Measurements from ENCODE around the gene EPHB2. TPM values are rescaled to one million over a fixed set of nuclear protein-coding genes. Genes with fewer than 3 reads are reported as not detected.
"Not testable (repeated sequence)": the region's sequence is repeated elsewhere in the genome, so short reads cannot be mapped to it uniquely, and the experiment has no call there.

EPHB2 gene
- total RNA-seq, 1 donor from 2014 or later: 14.6 TPM

GRCh38 chr1:22836850-22837249 lies 126.2 kb downstream of the EPHB2 start:
- no peak for DNase-seq (ENCODE audit: low spot score)

DNA sequence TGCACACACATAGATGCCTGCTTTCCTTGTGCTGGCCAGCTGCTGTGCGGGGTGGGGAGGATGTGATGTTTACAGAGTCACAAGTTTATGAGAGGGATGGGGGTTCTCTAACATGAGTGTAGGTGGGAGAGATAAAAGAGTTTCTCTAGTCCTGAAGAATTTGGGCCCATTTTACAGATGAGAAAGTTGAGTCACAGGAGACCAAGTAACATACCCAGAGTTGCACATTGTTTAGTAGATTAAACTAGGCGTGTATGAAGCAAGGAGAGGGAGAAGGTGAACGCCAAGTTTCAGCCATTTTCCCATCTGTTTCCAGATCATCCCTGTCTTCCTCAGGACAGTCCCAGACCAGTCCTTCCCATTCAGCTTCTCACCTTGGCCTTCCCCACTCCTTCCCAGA lies 126.7 kb downstream of the EPHB2 start:
- no peak for DNase-seq (ENCODE audit: low spot score)

DNA sequence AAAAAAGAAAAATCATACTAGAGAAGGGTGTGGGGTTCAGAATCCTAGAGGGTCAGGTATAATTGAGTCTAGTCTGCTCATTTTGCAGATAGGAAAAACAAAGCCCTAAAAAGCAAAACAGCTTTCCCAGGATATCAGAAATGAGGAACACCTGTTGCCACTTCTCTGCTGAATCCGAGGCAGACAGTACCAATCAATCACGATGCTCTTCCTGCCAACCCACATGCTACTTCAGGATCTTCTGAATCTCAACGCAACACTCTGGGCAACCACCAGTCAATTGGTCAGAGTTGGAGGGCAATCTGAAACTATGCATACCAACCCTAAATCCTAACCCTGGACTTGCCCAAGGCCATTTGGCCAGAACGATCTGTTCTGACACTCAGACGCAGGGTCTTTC lies 128.3 kb downstream of the EPHB2 start:
- no peak for DNase-seq (ENCODE audit: low spot score)

DNA sequence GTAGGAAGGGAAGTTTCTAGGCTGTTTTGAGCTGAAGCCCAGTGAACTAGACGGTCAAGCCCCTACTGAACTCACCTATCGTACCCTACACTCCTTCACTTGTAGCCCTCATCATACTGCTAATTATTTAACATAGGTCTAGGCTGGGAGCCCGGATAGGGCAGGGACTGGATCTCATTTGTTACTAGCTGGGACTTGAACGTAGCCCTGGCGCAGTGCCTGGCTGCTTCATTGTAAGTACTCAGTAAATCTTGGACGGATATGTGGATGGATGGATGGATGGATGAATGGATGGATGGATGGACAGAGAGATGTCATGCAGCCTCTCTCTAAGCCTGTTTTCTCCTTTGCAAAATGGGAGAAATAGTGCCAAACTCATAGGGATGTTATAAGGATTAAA lies 129.2 kb downstream of the EPHB2 start:
- no peak for DNase-seq (ENCODE audit: low spot score)

- no peak for DNase-seq (ENCODE audit: low spot score)
Observed at GRCh38 chr1:22841142-22841541, 130.5 kb downstream of the EPHB2 start.

- no peak for DNase-seq (ENCODE audit: low spot score)
Observed at GRCh38 chr1:22841860-22842281, 131.2 kb downstream of the EPHB2 start.

GRCh38 chr1:22843441-22844183 lies 133.0 kb downstream of the EPHB2 start:
- DNase-seq (ENCODE audit: low spot score): not testable (repeated sequence)

DNA sequence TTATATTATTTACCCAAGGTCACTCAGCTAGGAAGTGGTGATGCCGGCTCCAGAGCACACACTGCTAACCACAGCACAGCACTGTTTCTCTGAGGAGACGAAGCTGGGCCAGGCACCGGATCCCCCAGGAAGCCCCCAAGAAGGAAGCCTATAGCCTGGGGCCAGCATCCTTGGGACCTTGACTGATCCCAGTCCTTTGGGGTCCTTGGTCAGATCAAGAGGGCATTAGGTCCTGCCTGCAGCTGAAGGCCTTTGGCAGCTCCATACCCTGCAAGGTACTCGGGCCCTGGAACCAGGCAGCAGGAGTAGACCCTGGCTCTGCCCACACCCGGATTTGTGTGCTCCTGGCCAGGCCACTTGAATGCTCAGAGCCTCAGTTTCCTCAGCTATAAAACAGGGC lies 134.0 kb downstream of the EPHB2 start:
- no peak for DNase-seq (ENCODE audit: low spot score)

DNA sequence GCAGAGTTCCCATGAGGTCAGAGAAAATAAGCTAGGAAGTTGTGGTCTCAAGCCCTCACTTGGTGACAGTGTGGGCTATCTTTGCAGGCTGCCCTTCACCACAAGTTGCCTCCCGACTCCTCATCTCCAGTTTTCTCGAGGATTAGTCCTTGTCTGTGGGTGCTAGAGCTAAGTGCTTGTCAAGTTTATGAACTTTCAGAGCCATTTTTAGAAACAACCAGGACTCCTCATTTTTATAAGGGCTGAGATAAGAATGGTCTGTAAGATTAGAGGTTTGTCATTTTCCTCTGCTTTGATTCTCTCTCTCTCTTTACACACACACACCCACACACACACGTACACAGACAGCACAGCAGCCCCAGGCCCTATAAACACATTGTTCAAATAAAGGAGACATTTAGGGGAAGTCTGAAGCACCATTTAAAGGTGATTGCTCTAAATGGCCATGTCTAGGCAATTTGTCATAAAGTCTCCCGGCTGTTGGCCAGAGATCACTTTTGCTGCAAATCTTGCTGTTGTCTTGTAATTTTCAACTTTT lies 134.8 kb downstream of the EPHB2 start:
- DNase-seq (ENCODE audit: low spot score): no peak

DNA sequence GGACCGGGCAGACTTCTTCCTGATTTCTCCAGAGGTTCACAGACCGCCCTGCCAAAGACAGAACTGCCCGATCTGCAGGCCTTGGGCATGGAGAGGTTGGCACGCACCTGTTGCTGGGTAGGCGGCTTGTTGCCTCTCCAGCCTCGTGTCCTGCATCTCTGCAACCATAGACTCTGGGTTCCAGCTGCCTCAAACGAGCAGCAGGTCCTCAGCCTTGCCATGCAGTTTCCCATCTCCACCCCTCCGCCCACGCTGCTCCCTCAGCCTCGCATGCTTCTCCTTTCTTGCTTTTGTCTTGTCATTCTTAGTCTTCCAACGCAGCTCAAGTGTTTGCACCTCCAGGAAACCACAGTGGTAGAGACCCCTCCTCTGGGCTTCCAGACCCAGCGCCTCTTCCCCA lies 135.8 kb downstream of the EPHB2 start:
- DNase-seq (ENCODE audit: low spot score): no peak

GRCh38 chr1:22847249-22847648 lies 136.6 kb downstream of the EPHB2 start:
- DNase-seq (ENCODE audit: low spot score): no peak

DNA sequence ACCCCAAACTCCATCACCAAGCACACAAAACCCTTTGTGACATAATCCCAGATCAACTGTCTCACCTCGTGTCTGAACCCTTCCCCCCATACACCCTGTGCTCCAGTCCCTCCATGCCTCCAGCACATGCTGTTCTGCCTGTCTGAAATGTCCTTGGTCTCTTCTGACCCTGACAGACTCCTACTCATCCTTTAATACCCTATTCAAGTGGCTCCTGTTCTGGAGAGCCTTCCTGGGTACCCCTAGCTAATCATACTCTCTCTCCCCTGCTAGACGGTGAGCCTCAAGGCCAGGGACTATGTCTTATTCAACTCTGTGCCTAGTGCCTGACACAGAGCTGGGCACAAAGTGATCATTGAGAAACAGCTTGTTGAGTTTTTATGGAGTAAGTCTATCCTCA lies 137.1 kb downstream of the EPHB2 start:
- DNase-seq (ENCODE audit: low spot score): no peak

DNA sequence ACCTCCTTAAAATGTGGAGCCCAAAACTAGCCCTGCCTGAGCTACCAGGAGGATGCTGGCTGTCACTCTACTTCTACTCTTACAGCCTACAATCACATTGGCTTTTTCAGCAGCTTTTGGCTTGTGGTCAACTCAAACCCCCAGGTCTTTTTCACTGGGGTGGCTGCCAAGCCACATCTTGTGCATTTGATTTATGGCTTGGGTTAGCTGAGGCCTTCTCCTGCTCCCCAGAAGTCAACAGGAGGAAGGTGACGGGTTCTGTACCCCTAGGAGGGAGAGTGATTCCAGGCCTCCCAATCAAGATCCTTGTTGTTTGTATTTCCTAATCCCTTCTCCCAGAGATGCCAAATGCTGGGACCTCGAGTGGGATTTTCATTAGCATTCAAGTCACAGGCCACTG lies 137.8 kb downstream of the EPHB2 start:
- no peak for DNase-seq (ENCODE audit: low spot score)

- DNase-seq (ENCODE audit: low spot score): no peak
Observed at GRCh38 chr1:22849770-22850169, 139.1 kb downstream of the EPHB2 start.

GRCh38 chr1:22850281-22850680 lies 139.6 kb downstream of the EPHB2 start:
- DNase-seq (ENCODE audit: low spot score): no peak

DNA sequence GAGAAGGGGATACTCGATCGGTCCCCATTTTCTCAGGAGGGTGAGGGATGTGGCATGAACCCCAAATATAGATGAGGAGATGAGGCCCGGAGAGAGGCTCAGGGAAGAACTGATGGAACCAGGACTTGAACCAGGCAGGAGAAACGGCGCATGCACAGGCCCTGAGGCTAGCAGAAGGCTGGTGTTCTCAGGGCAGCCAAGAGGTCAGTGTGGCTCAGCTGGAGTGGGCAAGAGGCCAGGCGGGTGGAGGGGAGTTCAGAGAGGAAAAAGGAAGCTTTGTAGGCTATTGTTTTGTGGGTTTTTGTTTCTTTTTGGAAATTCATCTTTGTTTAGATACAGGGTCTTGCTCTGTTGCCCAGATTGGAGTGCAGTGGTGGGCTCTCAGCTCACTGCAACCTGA lies 140.0 kb downstream of the EPHB2 start:
- no peak for DNase-seq (ENCODE audit: low spot score)

DNA sequence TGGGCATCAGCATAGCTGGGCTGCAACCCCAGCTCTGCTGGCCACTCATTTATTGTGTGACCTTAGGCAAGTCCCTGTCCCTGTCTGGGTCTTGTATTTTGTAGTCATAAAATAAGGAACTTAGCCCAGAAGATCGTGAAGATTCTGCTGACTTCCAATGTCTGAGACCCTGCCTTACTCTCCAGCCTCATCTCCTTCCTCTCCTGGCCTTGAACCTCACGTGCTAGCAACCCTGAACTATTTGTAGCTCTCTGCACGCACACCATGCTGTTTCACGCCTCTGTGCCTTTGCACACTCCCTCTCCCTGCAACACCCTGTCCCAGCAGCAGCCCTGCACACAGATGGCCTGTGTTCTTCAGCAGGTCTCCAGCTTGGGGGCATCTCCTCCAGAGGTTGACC lies 140.9 kb downstream of the EPHB2 start:
- no peak for DNase-seq (ENCODE audit: low spot score)

DNA sequence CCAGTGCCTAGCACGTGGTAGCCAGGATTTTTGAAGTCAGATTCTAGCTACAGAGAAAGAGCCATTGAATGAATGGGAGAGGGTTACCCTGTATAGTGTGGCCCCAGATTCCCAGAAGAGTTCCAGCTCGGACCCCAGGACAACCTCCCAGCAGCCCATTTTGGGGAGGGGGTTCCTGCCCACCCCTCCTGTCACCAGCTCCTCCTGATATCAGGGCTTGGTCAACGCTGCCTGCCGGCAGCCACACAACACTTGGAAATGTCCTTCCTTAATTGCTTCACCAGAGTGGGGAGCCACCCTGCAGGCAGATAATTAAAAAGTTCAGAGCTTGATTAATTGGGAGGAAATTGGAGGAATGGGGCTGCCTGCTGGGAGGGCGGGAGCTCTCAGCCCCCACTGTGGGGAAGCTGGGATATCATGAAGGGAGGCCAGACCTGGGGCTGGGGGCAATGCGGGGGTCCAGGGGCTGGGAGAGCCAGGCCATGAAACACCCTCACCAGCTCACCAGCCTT lies 141.6 kb downstream of the EPHB2 start:
- DNase-seq (ENCODE audit: low spot score): no peak

DNA sequence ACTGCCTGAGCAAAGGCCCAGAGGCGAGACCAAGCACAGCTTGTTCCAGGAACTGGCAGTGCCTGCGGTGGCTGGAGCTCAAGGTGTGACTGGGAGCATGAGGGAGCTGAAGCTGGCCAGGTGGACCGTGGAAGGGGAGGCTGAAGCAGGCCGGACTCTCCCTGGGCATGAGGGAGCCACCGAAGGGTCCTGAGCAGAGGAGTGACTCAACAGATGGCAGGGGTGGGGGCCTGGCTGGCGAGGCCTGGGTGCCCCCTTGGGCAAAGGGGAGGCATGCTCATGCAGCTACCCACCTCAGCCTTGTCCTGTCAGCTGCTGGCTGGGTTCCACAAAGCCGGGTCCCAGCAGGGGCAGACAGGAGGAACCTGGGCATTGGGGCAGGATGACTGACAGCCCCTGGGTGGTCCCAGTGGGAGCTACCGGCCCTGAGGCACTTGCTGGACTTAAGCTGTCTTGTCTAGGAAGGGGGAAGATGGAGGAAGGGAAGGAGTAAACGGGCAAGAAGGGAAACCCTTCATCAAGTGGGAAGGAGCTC lies 143.1 kb downstream of the EPHB2 start:
- no peak for DNase-seq (ENCODE audit: low spot score)

- DNase-seq (ENCODE audit: low spot score): no peak
Observed at GRCh38 chr1:22854688-22855565, 144.3 kb downstream of the EPHB2 start.

DNA sequence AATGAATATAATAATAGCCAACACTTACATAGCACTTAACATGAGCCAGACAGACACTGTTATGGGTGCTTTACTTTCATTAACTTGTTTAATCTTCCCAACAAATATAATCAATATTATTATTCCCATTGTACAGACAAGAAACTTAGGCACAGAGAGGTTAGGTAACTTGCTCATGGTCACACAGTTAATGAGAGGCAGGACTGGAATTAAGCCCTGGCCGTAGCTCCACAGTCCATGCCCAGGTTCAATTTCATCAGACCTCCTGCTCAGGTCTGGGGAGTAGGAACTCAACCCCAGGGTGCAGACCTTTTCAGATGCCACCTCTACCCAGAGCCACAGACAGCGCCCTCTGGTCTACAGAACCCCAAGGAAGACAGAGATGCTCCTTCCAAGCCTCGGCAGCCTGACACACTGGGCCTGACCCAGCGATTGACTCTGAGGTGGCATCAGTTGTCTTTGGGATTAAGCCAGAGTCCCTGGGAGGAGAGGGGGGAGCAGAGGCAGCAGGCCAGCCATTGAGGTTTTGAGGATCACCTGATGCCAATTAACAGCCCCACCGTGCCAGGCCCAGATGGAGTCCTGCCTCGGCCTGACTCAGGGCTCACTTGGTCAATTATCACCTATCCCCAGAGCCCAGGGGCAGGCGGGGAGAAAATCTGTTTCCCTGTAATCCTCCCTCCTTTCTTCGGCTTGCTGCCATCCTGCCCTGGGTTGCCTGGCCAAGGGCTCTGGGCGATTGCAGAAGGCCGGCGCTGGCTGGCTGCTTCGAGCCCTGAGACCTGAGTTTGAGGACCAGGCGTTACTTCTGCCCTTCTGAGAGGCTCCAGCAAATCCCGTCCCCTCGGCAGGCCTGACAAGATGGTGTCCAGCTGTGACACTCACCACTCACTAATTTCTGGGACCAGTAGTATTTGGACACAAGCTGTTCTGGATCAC lies 145.3 kb downstream of the EPHB2 start:
- no peak for DNase-seq (ENCODE audit: low spot score)

All from ureter (tissue), 1 donor.